GM23338 (cell line): ENCODE data around the gene EXOC2. TPM values are rescaled to one million over a fixed set of nuclear protein-coding genes. Genes with fewer than 3 reads are reported as not detected.
"Not testable (repeated sequence)": the region's sequence is repeated elsewhere in the genome, so short reads cannot be mapped to it uniquely, and the experiment has no call there.

Experiments
- ATAC-seq: fragments of 200-7000 bp; cut with Tn5 transposase; 3 replicates; pipeline ENCODE4 v1.9.1; 2020
- DNase-seq: peaks from one replicate; pipeline ENCODE4 v3.0.0-alpha.2; 2015; ENCODE audit warnings: low spot score
- H2AFZ ChIP-seq: fragments of 200-600 bp; sonication (generic); 2 replicates; pipeline ENCODE4 v1.8.0; 2016; ENCODE audit warnings: antibody characterized with exemption, mild to moderate bottlenecking, moderate library complexity
- H3F3A ChIP-seq: fragments of 200-600 bp; sonication (generic); replicated peaks from 2 replicates; pipeline ENCODE4 v1.8.0; 2017; ENCODE audit warnings: antibody characterized with exemption, mixed run types, low read depth
- H3K27ac ChIP-seq: fragments of 200-600 bp; sonication (generic); 2 replicates; pipeline ENCODE4 v1.6.1; 2016; ENCODE audit warnings: low read depth
- H3K27me3 ChIP-seq: fragments of 200-600 bp; sonication (generic); 2 replicates; pipeline ENCODE4 v1.8.0; 2016; ENCODE audit warnings: mild to moderate bottlenecking, mixed run types, moderate library complexity; ENCODE audit not compliant: insufficient read depth
- H3K36me3 ChIP-seq: fragments of 200-600 bp; sonication (generic); 2 replicates; pipeline ENCODE4 v1.8.0; 2016; ENCODE audit warnings: mild to moderate bottlenecking; ENCODE audit not compliant: insufficient read depth
- H3K4me1 ChIP-seq: fragments of 200-600 bp; sonication (generic); 2 replicates; pipeline ENCODE4 v1.8.0; 2016; ENCODE audit warnings: mild to moderate bottlenecking, moderate library complexity; ENCODE audit not compliant: insufficient read depth
- H3K4me2 ChIP-seq: fragments of 200-600 bp; sonication (generic); 2 replicates; pipeline ENCODE4 v1.7.1; 2017; ENCODE audit warnings: mixed run types
- H3K4me3 ChIP-seq: fragments of 200-600 bp; sonication (generic); 2 replicates; pipeline ENCODE4 v1.6.1; 2016; ENCODE audit warnings: mixed run types
- H3K79me2 ChIP-seq: fragments of 200-600 bp; sonication (generic); replicated peaks from 2 replicates; pipeline ENCODE4 v1.8.0; 2017; ENCODE audit warnings: mild to moderate bottlenecking; ENCODE audit not compliant: insufficient read depth
- H3K9me2 ChIP-seq: fragments of 200-600 bp; sonication (generic); 2 replicates; pipeline ENCODE4 v1.8.0; 2017; ENCODE audit not compliant: insufficient read depth
- H4K20me1 ChIP-seq: fragments of 200-600 bp; sonication (generic); replicated peaks from 2 replicates; pipeline ENCODE4 v1.8.0; 2017; ENCODE audit warnings: mild to moderate bottlenecking; ENCODE audit not compliant: insufficient read depth
- H3K27ac Mint-ChIP-seq: 2 replicates; pipeline ENCODE4 v1.8.0; 2020; ENCODE audit warnings: inconsistent platforms, mild to moderate bottlenecking, moderate library complexity, mixed read lengths
- H3K27me3 Mint-ChIP-seq: 3 replicates; pipeline ENCODE4 v1.8.0; 2022; ENCODE audit warnings: low read depth, mild to moderate bottlenecking, moderate library complexity, mixed read lengths, inconsistent platforms; ENCODE audit not compliant: insufficient read depth, poor library complexity
- H3K36me3 Mint-ChIP-seq: 3 replicates; pipeline ENCODE4 v1.8.0; 2021; ENCODE audit warnings: low read depth, mild to moderate bottlenecking, inconsistent platforms, moderate library complexity, mixed read lengths
- H3K4me1 Mint-ChIP-seq: 3 replicates; pipeline ENCODE4 v1.8.0; 2020; ENCODE audit warnings: mild to moderate bottlenecking, inconsistent platforms, mixed read lengths
- H3K4me3 Mint-ChIP-seq: 3 replicates; pipeline ENCODE4 v1.8.0; 2021; ENCODE audit warnings: moderate library complexity, mild to moderate bottlenecking, inconsistent platforms, mixed read lengths
- H3K9me3 Mint-ChIP-seq: 3 replicates; pipeline ENCODE4 v1.8.0; 2020; ENCODE audit warnings: moderate library complexity, mild to moderate bottlenecking, inconsistent platforms, mixed read lengths
- CREB1 ChIP-seq: fragments of 250-450 bp; sonication (Bioruptor Pico); IDR thresholded peaks from 2 replicates; pipeline ENCODE4 v1.5.0; 2020; ENCODE audit warnings: low read depth, mild to moderate bottlenecking, moderate library complexity
- ETS1 ChIP-seq: IDR thresholded peaks from 2 replicates; pipeline ENCODE4 v1.6.1; 2016; ENCODE audit warnings: antibody characterized with exemption
- EZH2phosphoT487 ChIP-seq: fragments of 200-600 bp; sonication (generic); IDR thresholded peaks from one replicate; pipeline ENCODE4 v1.8.1; 2018; ENCODE audit warnings: antibody characterized with exemption; ENCODE audit not compliant: unreplicated experiment
- POLR2AphosphoS5 ChIP-seq: IDR thresholded peaks from 2 replicates; pipeline ENCODE4 v1.6.1; 2016; ENCODE audit warnings: antibody characterized with exemption, low read depth
- STAT1 ChIP-seq: IDR thresholded peaks from one replicate; pipeline ENCODE4 v1.6.1; 2016; ENCODE audit warnings: antibody characterized with exemption; ENCODE audit not compliant: unreplicated experiment
- ZNF462 ChIP-seq: fragments of 250-450 bp; sonication (Bioruptor Pico); IDR thresholded peaks from 2 replicates; pipeline ENCODE4 v1.5.0; 2020; ENCODE audit warnings: mild to moderate bottlenecking, moderate library complexity
- polyA plus RNA-seq: library from polyadenylated mRNA; unstranded; fragments of >200 nt; fragmentation: Nextera tagmentation; extraction: Ambion mirVana; gene quantifications from 2 replicates; pipeline ENCODE4 v1.2.1, GENCODE V29; 2016
- total RNA-seq: library from RNA; depleted of rRNA; stranded (reverse); fragments of >200 nt; shearing (Covaris generic); gene quantifications from 2 replicates; pipeline ENCODE4 v1.2.3, GENCODE V29; 2014
- TF ChIP-seq, protein P1 (sequence below), 2 experiments: fragments of 200-600 bp in 1 of 2; sonication (generic) in 1 of 2; conservative IDR thresholded peaks; 2 replicates each; pipeline versions ENCODE4 v1.5.1 to v1.6.1; 2016 to 2017; ENCODE audit warnings: antibody characterized with exemption in 2 of 2, low read depth in 2 of 2, mild to moderate bottlenecking in 2 of 2, moderate library complexity in 1 of 2
- TF ChIP-seq, protein P2 (sequence below): IDR thresholded peaks from one replicate; pipeline ENCODE4 v1.6.1; 2018; ENCODE audit warnings: antibody characterized with exemption; ENCODE audit not compliant: unreplicated experiment

EXOC2 gene
- total and polyA plus RNA-seq, 2 experiments from 2014 or later: 28.7 to 93.6 TPM

DNA sequence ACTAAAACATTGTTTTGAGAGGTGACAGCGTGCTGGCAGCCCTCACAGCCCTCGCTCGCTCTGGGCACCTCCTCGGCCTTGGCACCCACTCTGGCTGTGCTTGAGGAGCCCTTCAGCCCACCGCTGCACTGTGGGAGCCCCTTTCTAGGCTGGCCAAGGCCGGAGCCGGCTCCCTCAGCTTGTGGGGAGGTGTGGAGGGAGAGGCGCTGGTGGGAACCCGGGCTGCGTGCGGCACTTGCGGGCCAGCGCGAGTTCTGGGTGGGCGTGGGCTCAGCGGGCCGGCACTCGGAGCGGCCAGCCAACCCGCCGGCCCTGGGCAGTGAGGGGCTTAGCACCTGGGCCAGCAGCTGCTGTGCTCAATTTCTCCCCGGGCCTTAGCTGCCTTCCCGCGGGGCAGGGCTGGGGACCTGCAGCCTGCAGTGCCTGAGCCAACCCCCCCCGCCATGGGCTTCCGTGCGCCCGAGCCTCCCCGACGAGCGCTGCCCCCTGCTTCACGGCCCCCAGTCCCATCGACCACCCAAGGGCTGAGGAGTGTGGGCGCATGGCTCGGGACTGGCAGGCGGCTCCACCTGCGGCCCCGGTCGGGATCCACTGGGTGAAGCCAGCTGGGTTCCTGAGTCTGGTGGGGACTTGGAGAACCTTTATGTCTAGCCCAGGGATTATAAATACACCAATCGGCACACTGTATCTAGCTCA lies 1.6 kb upstream of the EXOC2 start:
- H3F3A ChIP-seq, H3K9me3 Mint-ChIP-seq, H3K9me2 ChIP-seq, H3K36me3 ChIP-seq, H3K27ac Mint-ChIP-seq, H3K27ac ChIP-seq, ATAC-seq, H3K4me3 ChIP-seq, H4K20me1 ChIP-seq, DNase-seq, H3K27me3 ChIP-seq, H2AFZ ChIP-seq: not testable (repeated sequence)
- peaks cover 35% of the 10 kb centered on the region for H3K4me1 Mint-ChIP-seq
- peak overlapping the region; percentile 88 for H3K4me2 ChIP-seq
- peaks cover 33% of the 10 kb centered on the region for H3K4me1 ChIP-seq
- H3K27me3 Mint-ChIP-seq: peaks cover 15% of the 10 kb centered on the region
- H3K79me2 ChIP-seq: peaks cover 61% of the 10 kb centered on the region
- peaks cover 12% of the 10 kb centered on the region; the same call in 2 of the 3 replicates for H3K36me3 Mint-ChIP-seq
- H3K4me3 Mint-ChIP-seq: peak overlapping the region; percentile 16; the same call in 1 of the 3 replicates

GRCh38 chr6:693723-694009 lies 727 bp upstream of the EXOC2 start:
- no peaks in the 10 kb centered on the region for H3K36me3 ChIP-seq
- 0 out of 2 replicates have a peak, but pooled peaks cover 3% of the 10 kb centered on the region for H3F3A ChIP-seq
- DNase-seq (no peak), ATAC-seq (no peak)
- peak overlapping the region; percentile 88 for H3K4me2 ChIP-seq
- H3K27ac ChIP-seq: no peak overlapping the region
- Mint-ChIP-seq H3K4me3 (peak overlapping the region; percentile 93), H3K4me1 (peaks cover 37% of the 10 kb centered on the region), H3K36me3 (peaks cover 12% of the 10 kb centered on the region; the same call in 2 of the 3 replicates), H3K27ac (no peak overlapping the region), H3K27me3 (peaks cover 12% of the 10 kb centered on the region), H3K9me3 (no peaks in the 10 kb centered on the region)
- no peaks in the 10 kb centered on the region for H3K9me2 ChIP-seq
- H3K27me3 ChIP-seq: no peaks in the 10 kb centered on the region
- H4K20me1 ChIP-seq: no peaks in the 10 kb centered on the region
- no peak overlapping the region for H2AFZ ChIP-seq
- peaks cover 36% of the 10 kb centered on the region for H3K4me1 ChIP-seq
- H3K4me3 ChIP-seq: peak overlapping the region; percentile 76
- peaks cover 71% of the 10 kb centered on the region for H3K79me2 ChIP-seq
- TF ChIP-seq STAT1: no peak
- TF ChIP-seq POLR2AphosphoS5: no peak
- TF ChIP-seq, protein P1, sequence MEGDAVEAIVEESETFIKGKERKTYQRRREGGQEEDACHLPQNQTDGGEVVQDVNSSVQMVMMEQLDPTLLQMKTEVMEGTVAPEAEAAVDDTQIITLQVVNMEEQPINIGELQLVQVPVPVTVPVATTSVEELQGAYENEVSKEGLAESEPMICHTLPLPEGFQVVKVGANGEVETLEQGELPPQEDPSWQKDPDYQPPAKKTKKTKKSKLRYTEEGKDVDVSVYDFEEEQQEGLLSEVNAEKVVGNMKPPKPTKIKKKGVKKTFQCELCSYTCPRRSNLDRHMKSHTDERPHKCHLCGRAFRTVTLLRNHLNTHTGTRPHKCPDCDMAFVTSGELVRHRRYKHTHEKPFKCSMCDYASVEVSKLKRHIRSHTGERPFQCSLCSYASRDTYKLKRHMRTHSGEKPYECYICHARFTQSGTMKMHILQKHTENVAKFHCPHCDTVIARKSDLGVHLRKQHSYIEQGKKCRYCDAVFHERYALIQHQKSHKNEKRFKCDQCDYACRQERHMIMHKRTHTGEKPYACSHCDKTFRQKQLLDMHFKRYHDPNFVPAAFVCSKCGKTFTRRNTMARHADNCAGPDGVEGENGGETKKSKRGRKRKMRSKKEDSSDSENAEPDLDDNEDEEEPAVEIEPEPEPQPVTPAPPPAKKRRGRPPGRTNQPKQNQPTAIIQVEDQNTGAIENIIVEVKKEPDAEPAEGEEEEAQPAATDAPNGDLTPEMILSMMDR (conservative IDR thresholded peaks at IDR 0.05; ENCODE audit: low read depth in 2 of 2): no peak
- TF ChIP-seq EZH2phosphoT487: no peak
- TF ChIP-seq CREB1: no peak
- TF ChIP-seq ETS1: no peak
- TF ChIP-seq ZNF462 (CRISPR knock-in tag): no peak
- TF ChIP-seq, protein P2, sequence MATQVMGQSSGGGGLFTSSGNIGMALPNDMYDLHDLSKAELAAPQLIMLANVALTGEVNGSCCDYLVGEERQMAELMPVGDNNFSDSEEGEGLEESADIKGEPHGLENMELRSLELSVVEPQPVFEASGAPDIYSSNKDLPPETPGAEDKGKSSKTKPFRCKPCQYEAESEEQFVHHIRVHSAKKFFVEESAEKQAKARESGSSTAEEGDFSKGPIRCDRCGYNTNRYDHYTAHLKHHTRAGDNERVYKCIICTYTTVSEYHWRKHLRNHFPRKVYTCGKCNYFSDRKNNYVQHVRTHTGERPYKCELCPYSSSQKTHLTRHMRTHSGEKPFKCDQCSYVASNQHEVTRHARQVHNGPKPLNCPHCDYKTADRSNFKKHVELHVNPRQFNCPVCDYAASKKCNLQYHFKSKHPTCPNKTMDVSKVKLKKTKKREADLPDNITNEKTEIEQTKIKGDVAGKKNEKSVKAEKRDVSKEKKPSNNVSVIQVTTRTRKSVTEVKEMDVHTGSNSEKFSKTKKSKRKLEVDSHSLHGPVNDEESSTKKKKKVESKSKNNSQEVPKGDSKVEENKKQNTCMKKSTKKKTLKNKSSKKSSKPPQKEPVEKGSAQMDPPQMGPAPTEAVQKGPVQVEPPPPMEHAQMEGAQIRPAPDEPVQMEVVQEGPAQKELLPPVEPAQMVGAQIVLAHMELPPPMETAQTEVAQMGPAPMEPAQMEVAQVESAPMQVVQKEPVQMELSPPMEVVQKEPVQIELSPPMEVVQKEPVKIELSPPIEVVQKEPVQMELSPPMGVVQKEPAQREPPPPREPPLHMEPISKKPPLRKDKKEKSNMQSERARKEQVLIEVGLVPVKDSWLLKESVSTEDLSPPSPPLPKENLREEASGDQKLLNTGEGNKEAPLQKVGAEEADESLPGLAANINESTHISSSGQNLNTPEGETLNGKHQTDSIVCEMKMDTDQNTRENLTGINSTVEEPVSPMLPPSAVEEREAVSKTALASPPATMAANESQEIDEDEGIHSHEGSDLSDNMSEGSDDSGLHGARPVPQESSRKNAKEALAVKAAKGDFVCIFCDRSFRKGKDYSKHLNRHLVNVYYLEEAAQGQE: no peak
